AML-193 (cell line): ENCODE data around the gene IL18BP.

Experiments used
- DNase-seq, 2 experiments: peaks; one replicate each; lab custom pipeline; 2025; lab: John Stamatoyannopoulos, UW

IL18BP gene

DNA sequence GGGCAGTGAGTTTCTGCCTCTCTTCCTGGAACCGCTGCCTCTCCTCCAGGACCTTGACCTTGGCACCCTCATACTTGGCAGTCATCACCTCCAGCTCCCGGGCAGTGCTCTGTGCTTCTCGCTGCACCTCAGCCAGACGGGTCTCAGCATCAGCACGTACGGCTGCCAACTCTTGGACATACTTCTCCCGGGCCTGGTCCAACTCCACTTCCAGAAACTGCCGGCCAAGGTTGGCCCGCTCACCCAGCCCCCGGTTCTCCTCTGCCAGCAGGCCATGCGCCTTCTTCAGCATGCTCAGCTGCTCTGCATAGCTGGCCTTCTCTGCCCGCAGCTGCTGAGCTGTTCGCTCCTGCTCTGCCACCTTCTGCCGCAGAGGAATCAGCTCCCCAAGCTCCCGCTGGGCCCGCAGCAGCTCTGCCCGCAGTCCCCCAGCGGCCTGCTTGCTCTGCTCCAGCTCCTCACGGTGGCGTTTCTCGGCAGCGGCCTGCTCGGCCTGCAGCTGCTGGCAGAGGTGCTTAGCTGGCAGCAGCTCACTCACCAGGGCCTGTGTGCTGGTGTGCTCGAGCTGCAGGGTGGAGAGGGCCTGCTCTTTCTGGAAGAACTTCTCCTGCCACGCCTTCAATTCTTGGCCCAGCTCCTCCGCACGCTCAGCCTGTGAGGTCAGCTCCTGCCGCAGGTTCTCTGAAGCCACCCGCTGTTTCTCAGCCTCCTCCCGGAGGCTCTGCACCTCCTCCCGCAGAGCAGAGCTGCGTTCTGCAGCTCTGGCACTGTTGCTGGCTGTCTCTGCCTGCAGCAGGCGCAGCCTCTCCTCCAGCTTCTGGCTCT, 14.4 kb downstream of the IL18BP start:
- DNase-seq = no peak

DNA sequence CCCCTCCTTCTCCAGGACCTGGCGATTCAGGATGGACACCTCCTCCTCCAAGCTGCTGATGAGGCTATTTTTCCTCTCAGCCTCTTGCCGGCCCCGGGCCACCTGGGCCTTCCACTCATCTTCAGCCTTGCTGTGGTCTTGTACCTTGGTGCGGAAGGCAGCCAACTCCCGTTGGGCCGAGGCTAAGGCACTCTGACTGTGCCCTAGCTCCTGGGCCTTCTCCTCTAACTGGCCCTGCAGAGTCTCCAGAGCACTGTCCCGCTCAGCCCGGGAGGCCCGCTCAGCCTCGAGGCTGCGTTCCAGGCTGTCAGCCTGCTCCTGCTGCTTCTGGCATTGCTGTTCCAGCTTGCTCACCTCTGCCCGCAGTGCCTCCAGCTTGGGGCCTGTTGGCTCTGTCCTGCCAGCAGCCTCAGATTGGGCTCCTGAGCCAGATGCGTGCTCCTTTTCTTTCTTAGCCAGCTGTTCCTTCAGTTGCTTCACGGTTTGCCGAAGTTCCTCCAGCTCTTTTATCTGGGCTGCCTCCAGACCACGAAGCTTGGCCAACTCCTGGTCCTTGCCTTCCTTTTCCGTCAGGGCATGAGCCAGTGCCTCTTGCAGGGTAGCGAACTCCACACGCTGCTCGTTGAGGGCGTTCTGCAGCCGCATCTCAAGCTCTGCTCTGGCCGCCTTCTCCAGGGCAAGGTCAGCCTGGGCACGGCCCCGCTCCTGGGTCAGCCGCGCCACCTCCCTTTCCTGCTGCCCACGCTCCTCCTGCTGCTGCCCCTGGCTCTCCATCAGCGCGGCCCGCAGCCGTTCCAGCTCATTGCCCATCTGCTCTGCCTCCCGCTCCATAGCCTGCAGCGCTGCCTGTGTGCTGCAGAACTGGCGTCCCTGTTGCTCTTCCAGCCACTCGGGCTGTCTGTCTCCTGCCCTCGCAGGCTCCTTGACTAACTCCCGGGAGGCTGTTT, 15.3 kb downstream of the IL18BP start:
- DNase-seq = no peak

DNA sequence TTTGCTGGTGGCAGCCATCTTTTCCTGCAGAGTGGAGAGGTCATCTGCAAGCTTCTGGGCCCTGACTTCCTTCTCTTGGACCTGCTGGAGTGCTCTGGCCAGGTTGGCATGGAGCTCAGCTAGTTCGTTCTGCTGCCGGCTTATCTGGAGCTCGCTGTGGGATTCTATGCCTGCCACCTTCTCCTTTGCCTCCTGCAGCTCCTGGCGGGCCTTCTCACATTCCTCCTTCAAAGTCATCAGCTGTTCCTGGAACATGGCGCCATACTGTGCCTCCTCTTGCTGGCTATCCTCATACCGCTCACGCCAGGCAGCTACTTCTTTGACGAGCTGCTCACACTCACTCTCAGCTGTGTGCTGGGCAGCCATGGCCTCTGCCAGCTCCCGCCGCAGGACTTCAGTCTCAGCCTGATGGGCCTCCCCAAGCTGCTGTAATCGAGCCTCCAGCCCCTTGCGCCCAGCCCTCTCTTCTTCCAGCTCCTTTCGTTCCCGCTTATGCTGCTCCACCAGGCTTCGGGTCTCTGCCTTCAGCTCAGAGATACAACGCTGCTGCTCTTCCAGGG, 16.1 kb downstream of the IL18BP start:
- no peak for DNase-seq

DNA sequence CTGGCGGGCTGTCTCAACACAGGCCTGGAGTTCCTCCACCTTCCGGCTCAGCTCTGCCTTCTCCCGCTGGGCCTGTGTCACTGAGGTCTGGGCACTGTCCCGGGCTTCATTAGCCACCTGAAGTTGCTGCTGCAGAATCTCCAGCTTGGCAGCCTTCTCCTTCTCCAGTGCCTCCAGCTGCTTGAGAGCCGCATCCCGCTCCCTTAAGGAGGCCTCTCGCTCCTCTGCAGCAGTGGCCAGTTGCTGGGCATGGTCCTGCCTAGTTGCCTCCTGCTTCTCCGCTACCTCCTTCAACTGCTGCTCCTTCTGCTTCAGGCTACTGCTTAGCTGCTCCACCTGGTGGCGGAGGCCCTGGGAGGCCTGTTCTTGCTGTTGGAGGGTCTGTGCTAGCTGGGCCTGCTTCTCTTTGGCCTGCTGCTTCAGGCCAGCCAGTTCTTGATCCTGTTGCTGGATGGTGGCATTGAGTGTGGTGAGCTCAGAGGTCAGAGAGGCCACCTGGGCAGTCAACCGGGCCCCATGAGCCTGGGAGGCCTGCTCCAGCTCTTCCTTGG, 16.9 kb downstream of the IL18BP start:
- DNase-seq = peak in 1 of 2 experiments; percentile 34

DNA sequence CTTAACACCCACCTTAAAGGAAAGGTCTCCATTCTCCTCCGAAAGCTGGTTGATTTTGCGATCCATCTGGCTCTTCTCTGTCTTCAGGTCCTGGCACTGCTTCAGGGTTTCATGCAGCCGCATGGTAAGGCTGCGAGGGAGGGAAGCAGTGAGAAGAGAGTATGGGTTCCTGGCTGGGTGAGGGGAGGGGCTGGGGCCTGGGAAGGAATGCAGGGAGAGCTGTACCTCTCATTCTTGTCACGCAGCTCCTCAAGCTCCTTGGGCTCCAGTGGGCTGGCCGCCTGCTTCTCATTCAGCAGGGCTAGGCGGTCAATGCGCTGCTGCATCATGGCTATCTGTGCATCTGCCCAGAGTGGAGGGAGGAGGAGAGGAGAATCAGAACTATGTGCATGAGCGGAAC, 19.5 kb downstream of the IL18BP start:
- DNase-seq = no peak

DNA sequence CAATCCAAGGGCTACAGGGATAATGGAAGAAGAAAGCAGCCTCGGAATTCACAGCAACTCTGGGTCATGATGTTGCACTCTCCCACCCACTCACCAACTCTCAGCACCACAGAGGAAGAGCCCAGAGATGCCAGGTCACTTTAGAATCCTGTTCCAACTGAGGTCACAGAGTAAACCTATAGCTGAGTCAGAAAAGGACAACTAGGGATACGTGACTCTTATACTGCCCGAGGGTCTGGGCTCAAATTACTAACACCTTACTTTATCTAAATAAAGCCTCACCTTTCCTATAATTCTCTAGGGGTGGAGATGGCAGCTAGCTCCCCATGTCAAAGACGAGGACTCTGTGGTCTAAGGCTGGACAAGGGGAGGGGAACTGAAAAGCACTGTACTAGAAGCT, 24.6 kb downstream of the IL18BP start:
- no peak for DNase-seq

DNA sequence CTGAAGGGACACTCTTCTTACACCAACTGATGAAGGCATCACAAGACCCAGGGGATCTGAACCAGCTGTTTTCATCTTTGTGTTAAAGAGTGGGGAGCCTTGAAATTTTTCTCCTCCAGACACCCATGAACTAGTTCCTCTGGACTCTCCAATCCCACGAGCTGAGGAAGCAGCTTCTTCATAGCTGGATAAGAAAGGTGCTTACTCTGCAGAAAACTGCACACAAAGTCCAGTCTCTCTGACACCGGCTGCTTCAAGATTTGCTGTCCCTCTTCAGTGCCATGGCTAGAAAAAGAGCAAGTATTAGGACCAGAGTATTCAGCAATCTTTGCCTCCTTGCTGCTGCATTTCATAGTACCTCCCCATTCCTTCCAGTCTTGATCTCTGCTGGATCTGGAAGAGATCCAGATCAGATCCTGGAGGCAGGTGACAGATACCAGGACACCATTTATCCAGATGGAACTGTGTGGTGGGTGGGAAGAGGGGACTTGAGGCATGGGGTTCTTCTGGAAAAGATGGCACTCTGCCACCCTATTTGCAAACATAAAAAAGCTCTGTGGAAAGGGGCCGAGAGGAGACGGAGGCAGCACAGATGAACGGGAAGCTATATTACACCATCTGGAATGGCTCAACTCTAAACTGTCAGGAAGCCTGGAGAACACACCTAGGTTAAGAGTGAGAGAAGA, 25.5 kb downstream of the IL18BP start:
- DNase-seq = no peak

DNA sequence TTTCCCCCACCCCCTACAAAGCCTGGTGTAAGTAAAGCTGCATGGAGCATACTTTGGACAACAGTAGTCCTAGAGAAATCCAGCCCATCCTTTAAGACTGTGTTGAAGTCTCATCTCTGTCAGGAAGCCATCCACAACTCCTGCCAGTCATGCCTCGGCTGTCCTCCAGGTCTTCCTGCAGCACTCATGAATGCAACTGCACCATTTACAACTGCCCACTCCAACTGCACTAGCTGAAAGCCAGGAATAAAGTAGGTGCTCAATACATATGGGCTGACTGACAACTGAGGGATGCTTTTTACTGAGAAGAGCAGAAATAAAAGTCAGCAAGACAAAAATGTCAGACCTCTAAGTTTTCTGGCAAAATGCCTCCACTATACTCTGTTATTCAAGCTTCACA, 27.4 kb downstream of the IL18BP start:
- no peak for DNase-seq

DNA sequence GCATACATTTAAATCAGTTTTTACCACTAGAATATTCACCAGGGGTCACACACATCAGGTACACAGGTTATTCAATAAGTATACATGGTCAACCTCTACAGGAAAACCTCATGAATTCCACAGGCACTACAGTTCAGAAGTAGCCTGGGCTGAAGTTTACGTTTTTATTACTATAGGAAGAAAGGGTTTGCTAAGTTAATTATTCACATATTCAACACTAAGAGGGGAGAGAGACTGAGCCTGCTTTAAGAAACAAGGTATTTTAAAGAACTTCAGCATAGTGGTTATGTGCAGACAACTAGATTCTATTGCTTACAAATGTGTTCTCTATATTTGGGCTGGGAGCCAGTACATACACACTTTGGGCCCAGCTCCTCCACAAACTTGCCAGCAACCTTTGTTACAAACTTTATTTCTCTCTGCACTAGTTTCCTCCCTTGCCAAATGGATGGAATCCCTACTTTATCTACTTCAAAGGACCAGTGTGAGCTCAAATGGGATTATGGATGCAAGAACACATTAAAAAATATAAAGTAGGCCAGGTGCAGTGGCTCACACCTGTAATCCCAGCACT, 31.9 kb downstream of the IL18BP start:
- no peak for DNase-seq

DNA sequence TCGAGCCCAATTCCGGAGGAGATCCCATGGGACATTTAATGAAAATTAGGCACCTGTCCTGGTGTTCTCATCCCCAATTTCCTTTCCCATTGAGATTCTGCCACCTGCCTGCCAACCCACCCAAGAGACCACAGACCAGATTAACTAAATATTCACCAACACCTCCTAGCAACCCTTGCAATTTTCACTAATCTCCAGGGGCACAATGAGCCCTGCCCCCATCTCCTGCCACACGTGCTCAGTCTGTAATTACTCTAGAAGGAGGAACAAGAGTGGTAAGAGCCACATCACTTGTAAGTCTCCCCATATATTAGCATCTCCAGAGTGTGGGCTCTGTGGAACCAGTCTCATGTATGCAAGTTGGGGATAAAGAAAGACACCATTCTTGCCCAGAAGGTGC, 38.0 kb downstream of the IL18BP start:
- no peak for DNase-seq

DNA sequence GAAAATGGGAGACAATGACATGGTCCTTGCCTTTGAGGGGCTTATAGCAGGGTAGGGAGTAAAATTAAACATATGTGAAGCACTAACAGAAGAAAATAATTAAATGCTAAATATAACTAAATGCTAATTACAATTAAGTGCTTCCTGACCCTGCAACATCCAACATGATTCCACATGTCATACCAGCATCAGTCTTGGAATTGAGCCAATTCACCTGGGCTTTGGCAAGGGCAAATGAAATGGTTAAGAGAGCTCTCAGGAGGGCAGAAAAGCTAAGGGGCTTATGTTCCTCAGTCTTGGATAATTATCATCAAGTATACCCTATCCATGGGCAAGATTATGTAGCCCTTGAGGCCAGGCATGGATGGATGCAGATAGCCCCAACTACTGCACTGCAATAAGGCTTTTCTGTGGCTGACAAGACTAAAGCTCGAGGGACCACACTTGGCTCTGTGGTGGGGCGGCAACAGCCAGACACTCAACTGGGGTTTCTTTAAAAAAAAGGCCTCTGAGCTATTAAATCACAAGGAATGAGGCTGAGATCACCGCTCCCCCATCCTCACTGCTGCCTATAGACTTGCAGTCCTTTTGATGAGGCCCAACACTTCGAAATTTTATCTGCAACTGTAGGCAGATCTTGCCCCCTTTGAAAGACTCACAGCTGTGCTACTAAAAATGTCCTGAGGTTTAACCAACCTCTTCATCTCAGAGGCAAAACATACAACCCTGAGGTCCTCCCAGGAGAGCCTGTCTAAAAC, 39.0 kb downstream of the IL18BP start:
- DNase-seq = no peak

DNA sequence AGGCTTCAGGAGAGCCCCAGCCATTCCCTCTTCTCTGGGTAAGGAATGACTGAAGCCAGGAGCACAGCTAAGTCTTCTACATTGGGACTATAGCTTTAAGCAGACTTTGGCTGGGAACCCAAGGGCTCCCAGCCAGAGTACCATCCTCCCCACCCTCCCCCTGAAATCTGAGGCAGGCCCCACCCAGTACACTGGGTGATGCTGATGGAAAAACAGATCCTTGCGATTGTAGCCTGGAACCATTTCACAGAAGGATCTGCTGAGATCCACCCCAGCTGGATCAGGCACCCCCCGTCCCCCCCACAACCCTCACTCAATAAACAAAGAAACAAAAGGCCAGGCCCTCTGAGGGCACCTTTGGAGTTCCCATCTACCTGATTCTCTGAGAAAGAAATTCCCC, 39.8 kb downstream of the IL18BP start:
- no peak for DNase-seq

DNA sequence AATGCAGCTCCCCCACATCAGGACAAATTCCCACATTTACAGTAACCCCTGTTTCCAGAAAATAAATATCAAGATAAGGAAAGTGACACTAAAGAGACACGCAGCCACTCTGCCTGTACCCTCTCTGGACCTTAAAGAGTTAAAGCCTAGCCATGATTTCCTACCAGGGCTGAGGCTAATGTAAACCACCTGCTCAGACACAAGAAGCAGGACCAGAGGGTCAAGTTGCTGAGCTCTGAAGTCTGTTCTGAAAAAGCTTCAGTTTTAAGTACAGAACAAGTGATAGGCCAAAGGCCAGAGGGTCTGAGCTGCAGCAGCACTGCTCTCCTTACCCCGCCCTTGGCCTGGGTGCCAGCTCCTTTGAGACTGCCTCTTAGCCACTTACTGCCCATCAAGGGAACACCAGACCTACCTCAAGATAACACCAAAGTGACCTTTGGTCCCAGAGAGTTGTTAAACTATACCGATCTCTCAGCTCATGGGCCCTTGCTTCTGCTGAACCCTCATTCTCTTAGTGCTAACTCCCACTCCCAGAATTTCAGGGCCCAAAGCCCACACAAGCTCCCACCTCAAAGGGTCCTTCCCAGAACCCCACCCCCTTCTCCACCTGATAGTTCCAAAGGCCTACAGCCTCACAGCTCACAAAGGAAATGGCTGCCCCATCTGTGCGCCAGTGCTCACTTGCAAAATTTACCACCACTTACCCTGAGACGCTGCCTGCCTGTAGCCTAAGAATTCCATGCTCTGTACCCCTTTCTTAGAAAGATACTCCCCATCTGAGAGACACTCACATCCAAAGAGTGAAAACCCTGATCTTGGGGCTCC, 40.5 kb downstream of the IL18BP start:
- no peak for DNase-seq

DNA sequence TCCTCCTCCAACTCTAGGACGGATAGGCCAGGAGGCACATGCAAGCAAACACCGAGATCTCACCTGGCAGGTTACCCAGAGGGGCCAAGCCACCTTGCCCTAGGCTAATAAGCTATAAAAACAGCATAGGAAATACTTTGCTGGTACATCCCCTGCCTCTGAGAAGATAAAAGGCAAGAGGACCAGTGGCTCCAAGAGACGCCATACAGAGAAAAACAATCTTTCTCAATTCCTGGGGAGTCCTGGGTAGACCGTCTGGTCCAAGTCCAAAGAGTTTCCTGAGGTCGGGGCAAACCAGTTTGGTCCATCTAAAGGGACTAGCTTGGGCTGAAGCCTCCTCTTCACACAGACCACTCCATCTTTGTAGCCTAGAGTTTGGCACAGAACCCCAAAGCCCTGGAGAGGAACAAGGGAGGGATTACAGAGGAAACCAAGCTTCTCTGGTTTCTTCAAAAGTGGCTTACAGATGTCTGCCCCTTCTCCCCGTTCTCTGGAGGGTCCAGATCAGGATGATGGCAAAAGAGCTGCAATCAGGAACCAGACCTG, 41.2 kb downstream of the IL18BP start:
- no peak for DNase-seq

DNA sequence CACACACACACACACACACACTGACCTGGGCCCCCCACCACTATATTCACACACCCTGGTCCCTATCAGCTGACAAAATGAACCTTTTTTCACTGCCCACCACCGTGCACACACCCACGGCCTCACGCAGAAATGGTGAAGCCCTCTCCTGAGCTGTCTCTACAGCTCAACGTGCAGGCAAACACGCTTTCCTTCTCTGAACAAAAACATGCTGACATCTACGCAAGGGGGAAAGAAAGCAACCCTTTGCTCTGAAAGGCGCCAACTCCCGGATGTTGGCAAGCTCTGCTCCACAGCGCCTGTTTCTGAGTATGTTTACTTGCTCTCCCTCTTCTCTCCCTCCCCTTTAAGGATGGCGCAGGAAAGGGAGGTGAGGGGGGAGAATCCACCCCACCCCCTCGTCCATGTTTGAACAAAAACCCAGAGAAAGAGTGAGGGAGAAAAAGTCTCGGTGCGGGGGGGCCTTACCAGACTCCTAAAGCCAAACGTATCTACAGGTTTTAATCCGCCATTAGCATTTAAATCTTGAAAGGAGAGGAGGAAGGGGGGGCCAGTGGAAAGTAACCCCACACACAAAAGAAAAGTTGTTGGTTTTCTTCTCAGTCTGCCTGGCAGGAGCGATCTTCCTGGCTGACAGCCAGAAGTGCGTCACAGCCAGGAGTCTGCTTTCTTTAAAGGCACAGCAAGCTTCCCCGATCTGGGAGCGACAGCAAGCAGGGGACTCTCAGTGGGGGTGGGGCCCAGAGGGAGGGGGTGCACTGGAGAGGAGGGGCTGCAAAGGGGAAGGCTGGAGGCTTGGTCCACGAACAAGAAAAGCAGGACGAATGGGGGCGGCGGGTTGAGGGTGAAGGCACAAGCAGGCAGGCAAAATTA, 42.0 kb downstream of the IL18BP start:
- peak; percentile 36 to 37 for DNase-seq

DNA sequence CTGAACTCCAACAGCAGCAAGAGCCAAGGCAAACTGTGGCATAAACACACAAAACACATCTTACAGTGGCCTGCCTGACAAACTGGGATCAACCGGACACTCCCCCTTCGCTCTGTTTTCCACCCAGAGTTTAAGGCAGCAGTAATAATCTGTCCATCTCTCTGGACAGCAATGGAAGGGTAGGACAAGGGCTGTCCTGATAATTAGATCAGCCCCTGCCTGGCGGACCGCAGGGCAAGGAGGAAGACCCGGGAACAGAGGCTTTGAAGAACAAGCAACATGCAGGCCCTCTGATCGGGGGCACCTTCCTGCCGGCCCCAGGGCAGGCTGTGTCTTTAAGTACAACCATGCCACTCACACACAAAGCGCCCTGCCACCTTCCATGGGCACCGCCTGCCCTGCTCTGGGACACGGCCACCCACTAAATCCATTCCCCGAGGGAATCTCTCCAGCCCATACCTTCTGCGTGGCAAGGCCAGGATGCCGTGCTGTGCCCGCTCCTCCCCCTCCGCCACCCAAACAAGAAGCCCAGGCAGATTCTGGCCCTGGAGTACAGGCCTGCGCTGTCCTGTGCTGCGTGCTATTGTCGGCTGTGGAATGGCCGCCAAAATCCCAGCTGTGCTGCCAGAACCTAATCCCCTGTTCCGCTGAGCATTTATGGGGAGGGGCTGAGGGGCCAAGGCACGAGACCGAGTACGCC, 42.8 kb downstream of the IL18BP start:
- DNase-seq = no peak

DNA sequence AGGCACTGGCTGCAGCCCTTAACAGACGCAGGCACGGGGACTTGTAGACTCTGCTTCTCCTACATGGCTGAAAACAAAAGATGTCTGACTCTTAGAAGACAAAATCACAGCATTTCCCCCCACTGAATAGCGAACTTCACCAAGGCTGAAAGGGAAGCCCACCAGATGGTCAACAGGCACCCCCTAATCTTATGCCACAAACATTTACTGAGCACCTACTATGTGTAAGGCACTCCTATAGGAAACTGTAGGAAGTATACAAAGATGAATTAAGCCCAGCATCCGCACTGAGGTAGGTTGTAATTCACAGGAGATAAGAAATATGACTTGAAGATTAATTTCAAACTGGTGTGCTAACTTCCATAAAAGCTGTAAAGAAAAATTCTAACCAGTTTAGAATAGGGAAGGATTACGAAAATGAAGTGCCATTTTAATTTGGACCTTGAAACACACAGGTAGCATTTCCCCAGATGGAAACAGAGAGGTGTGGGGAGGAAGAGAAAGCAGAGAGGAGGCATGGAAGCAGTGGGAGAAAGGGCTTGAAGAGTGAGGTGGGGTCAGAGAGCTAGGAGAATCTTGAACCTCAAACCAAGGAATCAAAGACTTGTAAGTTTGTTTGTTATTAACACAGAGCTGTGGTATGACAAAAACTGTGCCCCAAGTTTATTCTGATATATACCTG, 43.5 kb downstream of the IL18BP start:
- no peak for DNase-seq
